MM.1S (cell line): Measurements from ENCODE around the gene OR10K1.

ENCODE experiments used
- DNase-seq: peaks from one replicate; pipeline ENCODE4 v3.0.0-alpha.2; 2015
- H2AFZ ChIP-seq: fragments of 300-600 bp; sonication (generic); 2 replicates; pipeline ENCODE4 v1.6.0; 2016; ENCODE audit warnings: antibody characterized with exemption, low read length
- H3F3A ChIP-seq: fragments of 300-600 bp; sonication (generic); 2 replicates; pipeline ENCODE4 v1.6.1; 2016; ENCODE audit warnings: mild to moderate bottlenecking, antibody characterized with exemption, low read length, moderate library complexity, mixed read lengths; ENCODE audit not compliant: insufficient read depth
- H3K27ac ChIP-seq: fragments of 300-600 bp; sonication (generic); 2 replicates; pipeline ENCODE4 v1.5.1; 2016; ENCODE audit warnings: mild to moderate bottlenecking, low read length
- H3K27me3 ChIP-seq: fragments of 300-600 bp; sonication (generic); replicated peaks from 2 replicates; pipeline ENCODE4 v1.6.0; 2016; ENCODE audit warnings: low read length; ENCODE audit not compliant: insufficient read depth
- H3K36me3 ChIP-seq: fragments of 300-600 bp; sonication (generic); replicated peaks from 2 replicates; pipeline ENCODE4 v1.6.1; 2016; ENCODE audit warnings: mild to moderate bottlenecking, low read length, mixed read lengths; ENCODE audit not compliant: insufficient read depth
- H3K4me1 ChIP-seq: fragments of 300-600 bp; sonication (generic); 2 replicates; pipeline ENCODE4 v1.6.1; 2016; ENCODE audit warnings: low read length, mixed read lengths
- H3K4me2 ChIP-seq: fragments of 300-600 bp; sonication (generic); 2 replicates; pipeline ENCODE4 v1.6.0; 2016; ENCODE audit warnings: low read depth, low read length
- H3K4me3 ChIP-seq: fragments of 300-600 bp; sonication (generic); 2 replicates; pipeline ENCODE4 v1.5.1; 2016; ENCODE audit warnings: low read length, mixed read lengths
- H3K79me2 ChIP-seq: fragments of 300-600 bp; sonication (generic); 2 replicates; pipeline ENCODE4 v1.6.1; 2016; ENCODE audit warnings: mixed run types, low read length, mixed read lengths
- H3K9ac ChIP-seq: fragments of 300-600 bp; sonication (generic); 2 replicates; pipeline ENCODE4 v1.6.1; 2016; ENCODE audit warnings: low read length, mixed read lengths
- H3K9me2 ChIP-seq: fragments of 300-600 bp; sonication (generic); replicated peaks from 2 replicates; pipeline ENCODE4 v1.6.1; 2016; ENCODE audit warnings: mild to moderate bottlenecking, low read length, mixed read lengths; ENCODE audit not compliant: insufficient read depth
- H3K9me3 ChIP-seq: fragments of 300-600 bp; sonication (generic); replicated peaks from 2 replicates; pipeline ENCODE4 v1.6.1; 2016; ENCODE audit warnings: mild to moderate bottlenecking, low read length, mixed read lengths; ENCODE audit not compliant: insufficient read depth
- H4K20me1 ChIP-seq: fragments of 300-600 bp; sonication (generic); 2 replicates; pipeline ENCODE4 v1.6.1; 2016; ENCODE audit warnings: mild to moderate bottlenecking, low read length, moderate library complexity, mixed read lengths; ENCODE audit not compliant: insufficient read depth
- CTCF ChIP-seq: fragments of 300-600 bp; sonication (generic); IDR thresholded peaks from 2 replicates; pipeline ENCODE4 v1.5.1; 2016; ENCODE audit warnings: antibody characterized with exemption, low read length, mixed read lengths
- EZH2 ChIP-seq: fragments of 300-600 bp; sonication (generic); optimal IDR thresholded peaks from 2 replicates; pipeline ENCODE3; 2017; ENCODE audit warnings: low read depth, mild to moderate bottlenecking, antibody characterized with exemption, low read length, mixed read lengths
- EZH2phosphoT487 ChIP-seq: fragments of 300-600 bp; sonication (generic); IDR thresholded peaks from 2 replicates; pipeline ENCODE4 v1.6.1; 2018; ENCODE audit warnings: antibody characterized with exemption, low read length

The OR10K1 gene

GRCh38 chr1:158434741-158435140, 26.9 kb upstream of the OR10K1 start:
- no peak overlapping the region for H2AFZ ChIP-seq
- H3K36me3 ChIP-seq = no peaks in the 10 kb centered on the region
- no peaks in the 10 kb centered on the region for H3K4me1 ChIP-seq
- no peak overlapping the region for H3K9ac ChIP-seq
- no peak for TF ChIP-seq EZH2phosphoT487
- TF ChIP-seq EZH2 = no peak
- TF ChIP-seq CTCF = no peak
- no peaks in the 10 kb centered on the region for H3K79me2 ChIP-seq
- no peak overlapping the region for H3K4me3 ChIP-seq
- no peak overlapping the region for H3K27ac ChIP-seq
- H3K9me3 ChIP-seq = no peaks in the 10 kb centered on the region
- H3F3A ChIP-seq = no peaks in the 10 kb centered on the region
- no peaks in the 10 kb centered on the region for H4K20me1 ChIP-seq
- no peak for DNase-seq
- H3K27me3 ChIP-seq = no peaks in the 10 kb centered on the region
- no peak overlapping the region for H3K4me2 ChIP-seq
- H3K9me2 ChIP-seq = no peaks in the 10 kb centered on the region

- no peak for DNase-seq
- H3K9ac ChIP-seq = no peak overlapping the region
- H3K4me3 ChIP-seq = no peak overlapping the region
- no peak for TF ChIP-seq EZH2phosphoT487
- TF ChIP-seq EZH2 = no peak
- no peak for TF ChIP-seq CTCF
- no peaks in the 10 kb centered on the region for H3K9me2 ChIP-seq
- no peak overlapping the region for H3K27ac ChIP-seq
- no peak overlapping the region for H3K4me2 ChIP-seq
- H3K27me3 ChIP-seq = no peaks in the 10 kb centered on the region
- no peak overlapping the region for H2AFZ ChIP-seq
- no peaks in the 10 kb centered on the region for H3K4me1 ChIP-seq
- no peaks in the 10 kb centered on the region for H3K36me3 ChIP-seq
- H3F3A ChIP-seq = no peaks in the 10 kb centered on the region
- no peaks in the 10 kb centered on the region for H3K79me2 ChIP-seq
- H4K20me1 ChIP-seq = no peaks in the 10 kb centered on the region
- H3K9me3 ChIP-seq = no peaks in the 10 kb centered on the region
These were observed 16.3 kb upstream of the OR10K1 start for GRCh38 chr1:158445376-158445775.

- Histone ChIP-seq H3K4me2 (no peak overlapping the region), H4K20me1 (no peaks in the 10 kb centered on the region)
These were observed 7.1 kb upstream of the OR10K1 start for GRCh38 chr1:158454537-158454936.

More at GRCh38 chr1:158454537-158454936, 7.1 kb upstream of the OR10K1 start:
- Histone ChIP-seq H3K27me3 (no peaks in the 10 kb centered on the region), H3K4me1 (no peaks in the 10 kb centered on the region), H3K79me2 (no peaks in the 10 kb centered on the region), H3F3A (no peaks in the 10 kb centered on the region), H2AFZ (no peak overlapping the region), H3K9ac (no peak overlapping the region), H3K36me3 (no peaks in the 10 kb centered on the region), H3K9me3 (no peaks in the 10 kb centered on the region), H3K9me2 (no peaks in the 10 kb centered on the region), H3K4me3 (no peak overlapping the region), H3K27ac (no peak overlapping the region)
- no peak for DNase-seq
- TF ChIP-seq EZH2 (no peak), EZH2phosphoT487 (no peak), CTCF (no peak)
